Adrenal gland (tissue), 5 donors: ENCODE measurements around the gene ALKBH8.

Experiments
- CTCF ChIP-seq, 6 experiments: fragments of 450-650 bp in 4 of 6; fragments of 200-600 bp in 2 of 6; sonication (generic) in 1 of 6; IDR thresholded peaks; 1 replicate in 5 of 6; 2 replicates in 1 of 6; pipeline versions ENCODE4 v1.5.1 to v1.8.0; 2016 to 2021; ENCODE audit warnings: antibody characterized with exemption in 6 of 6, mild to moderate bottlenecking in 2 of 6, moderate library complexity in 1 of 6
- POLR2A ChIP-seq, 2 donors: fragments of 450-650 bp; IDR thresholded peaks; one replicate each; pipeline ENCODE4 v1.6.1; 2017; ENCODE audit warnings: antibody characterized with exemption in 2 of 2, mild to moderate bottlenecking in 2 of 2, moderate library complexity in 1 of 2
- donor health status: DM: no; HTN: no; CAD: no.

DNA sequence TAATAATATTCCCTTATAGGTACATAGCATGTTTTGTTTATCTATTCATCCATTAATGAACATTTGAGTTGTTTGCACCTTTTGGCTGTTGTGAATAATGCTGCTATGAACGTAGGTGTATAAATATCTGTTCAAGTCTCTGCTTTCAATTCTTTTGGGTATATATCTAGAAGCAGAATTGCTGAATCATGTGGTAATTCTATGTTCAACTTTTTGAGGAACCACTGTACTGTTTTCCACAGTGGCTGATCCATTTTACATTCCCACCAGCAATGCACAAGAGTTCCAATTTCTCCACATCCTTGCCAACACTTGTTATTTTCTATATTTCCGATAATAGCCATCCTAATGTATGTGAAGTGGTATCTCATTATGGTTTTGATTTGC lies 56.7 kb downstream of the ALKBH8 start:
- TF ChIP-seq CTCF (IDR thresholded peaks at IDR 0.05) (no peak), POLR2A (IDR thresholded peaks at IDR 0.05) (no peak)
